GM23248 (cell line): ENCODE data around the gene RFX4.

Experiments used
- EZH2 ChIP-seq: fragments of 200-600 bp; sonication (generic); IDR thresholded peaks from 2 replicates; pipeline ENCODE4 v1.6.1; 2018; ENCODE audit warnings: antibody characterized with exemption, mild to moderate bottlenecking; ENCODE audit not compliant: insufficient read depth, poor library complexity, severe bottlenecking
- EZH2phosphoT487 ChIP-seq: fragments of 200-600 bp; sonication (generic); IDR thresholded peaks from 2 replicates; pipeline ENCODE4 v1.6.1; 2018; ENCODE audit warnings: antibody characterized with exemption, moderate library complexity, mild to moderate bottlenecking, low read depth; ENCODE audit not compliant: insufficient read depth

DNA sequence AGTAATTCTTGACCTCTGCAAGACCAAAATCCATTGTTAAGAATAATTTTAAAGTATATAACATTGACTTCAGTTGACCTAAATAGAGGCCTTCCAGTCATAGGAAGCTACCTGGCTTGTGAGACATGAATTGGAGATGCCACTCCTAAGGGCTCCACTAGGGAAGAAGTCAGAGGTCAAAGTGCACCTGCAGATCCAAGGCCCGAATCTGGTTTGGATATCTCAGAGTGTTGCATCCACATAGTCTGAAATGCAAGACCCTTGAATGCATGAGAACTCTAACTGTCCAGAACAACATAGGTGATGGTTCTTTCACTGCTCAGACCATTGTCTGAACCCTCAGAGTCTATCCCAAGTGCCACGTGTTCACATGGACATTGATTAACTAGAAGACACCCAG lies 22.4 kb downstream of the RFX4 start:
- no peak for TF ChIP-seq EZH2
- no peak for TF ChIP-seq EZH2phosphoT487
